GM10248 (cell line): ENCODE results near the gene DUSP22.
"Not testable (repeated sequence)": the region's sequence is repeated elsewhere in the genome, so short reads cannot be mapped to it uniquely, and the experiment has no call there.

Source experiments
- CTCF ChIA-PET: fragments of 300-600 bp; sonication (Branson Sonifier 250); formaldehyde crosslinking; extraction: SDS; loops from one replicate; lab custom pipeline; 2021; ENCODE audit warnings: antibody characterized with exemption; lab: Yijun Ruan, JAX
- POLR2A ChIA-PET: fragments of 350-650 bp; sonication (Branson Sonifier 250); formaldehyde crosslinking; extraction: SDS; loops from one replicate; lab custom pipeline; 2020; ENCODE audit warnings: antibody characterized with exemption; lab: Yijun Ruan, JAX
- DNase-seq: peaks from one replicate; pipeline ENCODE4 v3.0.0; 2012; ENCODE audit errors: extremely low spot score
- TF ChIP-seq, protein P1 (sequence below): IDR thresholded peaks from 2 replicates; pipeline ENCODE4 v1.5.1; 2012; ENCODE audit warnings: mild to moderate bottlenecking, low read depth; ENCODE audit errors: extremely low read depth, missing control alignments, control extremely low read depth

The DUSP22 gene

DNA sequence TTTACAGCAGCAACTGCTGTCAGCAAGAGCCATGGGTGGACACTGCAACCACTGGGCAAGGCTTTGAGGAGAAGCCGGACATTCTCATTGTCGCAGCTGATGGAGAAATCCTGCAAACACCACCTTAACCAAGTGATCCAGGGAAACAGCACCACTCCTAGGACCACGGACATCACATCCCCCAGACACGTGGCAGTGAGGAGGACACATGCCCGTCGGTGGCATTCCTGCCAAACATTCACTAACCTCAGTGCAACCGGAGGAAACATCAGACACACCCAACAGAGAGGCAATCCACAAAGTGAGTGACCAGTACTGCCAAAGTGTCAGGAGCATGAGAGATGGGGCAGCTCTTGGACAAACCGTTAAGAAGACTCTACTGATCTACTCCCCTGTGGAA lies 82.7 kb downstream of the DUSP22 start:
- TF ChIP-seq, protein P1, sequence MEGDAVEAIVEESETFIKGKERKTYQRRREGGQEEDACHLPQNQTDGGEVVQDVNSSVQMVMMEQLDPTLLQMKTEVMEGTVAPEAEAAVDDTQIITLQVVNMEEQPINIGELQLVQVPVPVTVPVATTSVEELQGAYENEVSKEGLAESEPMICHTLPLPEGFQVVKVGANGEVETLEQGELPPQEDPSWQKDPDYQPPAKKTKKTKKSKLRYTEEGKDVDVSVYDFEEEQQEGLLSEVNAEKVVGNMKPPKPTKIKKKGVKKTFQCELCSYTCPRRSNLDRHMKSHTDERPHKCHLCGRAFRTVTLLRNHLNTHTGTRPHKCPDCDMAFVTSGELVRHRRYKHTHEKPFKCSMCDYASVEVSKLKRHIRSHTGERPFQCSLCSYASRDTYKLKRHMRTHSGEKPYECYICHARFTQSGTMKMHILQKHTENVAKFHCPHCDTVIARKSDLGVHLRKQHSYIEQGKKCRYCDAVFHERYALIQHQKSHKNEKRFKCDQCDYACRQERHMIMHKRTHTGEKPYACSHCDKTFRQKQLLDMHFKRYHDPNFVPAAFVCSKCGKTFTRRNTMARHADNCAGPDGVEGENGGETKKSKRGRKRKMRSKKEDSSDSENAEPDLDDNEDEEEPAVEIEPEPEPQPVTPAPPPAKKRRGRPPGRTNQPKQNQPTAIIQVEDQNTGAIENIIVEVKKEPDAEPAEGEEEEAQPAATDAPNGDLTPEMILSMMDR: no peak
- DNase-seq: no peak
- ChIA-PET POLR2A (no interaction called here), CTCF (interaction anchor here (0.8 to 3.8 kb wide), 2 partner anchors 14 to 187 kb away, joined by 3 to 16 read pairs; no protein-coding TSS in a partner anchor)

DNA sequence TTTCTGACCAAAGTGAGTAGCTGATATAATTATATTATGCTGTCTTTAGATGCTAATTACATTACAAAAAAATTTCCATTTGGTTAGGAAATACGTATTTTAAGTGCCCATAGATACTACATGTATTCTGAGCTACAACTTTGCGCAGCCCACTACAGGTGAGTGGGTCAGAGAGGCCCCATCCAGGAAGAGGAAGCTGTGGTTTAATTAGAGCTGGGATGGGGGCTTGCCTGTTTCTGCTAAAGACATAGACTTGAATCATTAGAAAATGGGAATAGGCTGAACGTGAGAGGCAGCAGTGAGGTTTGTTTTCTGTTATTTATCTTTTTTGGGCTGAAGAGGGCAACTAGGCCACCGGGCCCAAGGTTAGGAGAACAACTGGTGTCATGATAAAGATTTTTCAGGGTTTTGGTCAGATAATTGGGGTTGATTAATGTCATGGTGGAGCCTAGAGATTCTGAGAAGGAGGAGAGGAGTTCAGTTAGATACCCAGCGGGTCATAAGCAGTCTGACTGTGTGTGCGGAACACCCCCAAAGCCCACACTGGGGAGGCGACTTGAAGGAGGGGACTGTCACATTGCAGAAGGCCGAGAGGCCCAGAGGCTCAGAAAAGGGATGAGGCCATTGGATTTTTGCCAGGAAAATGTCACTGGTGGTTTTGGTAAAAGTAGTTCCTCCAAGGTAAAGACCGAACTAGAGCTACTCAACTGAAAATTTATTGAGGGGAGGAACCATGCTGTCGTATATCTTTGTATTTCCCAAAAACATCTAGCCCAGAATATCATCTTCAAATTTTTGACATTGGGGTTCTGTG lies 84.7 kb downstream of the DUSP22 start:
- POLR2A ChIA-PET: interaction anchor here (2.3 kb wide), 1 partner anchor 15 kb away, joined by 9 read pairs; the partner anchor contains the start of gene IRF4
- CTCF ChIA-PET: interaction anchor here (0.7 to 3.8 kb wide), 9 partner anchors 8 to 54 kb away, joined by 3 to 16 read pairs (median 4); no protein-coding TSS in a partner anchor
- TF ChIP-seq, protein P1: no peak
- DNase-seq: no peak

DNA sequence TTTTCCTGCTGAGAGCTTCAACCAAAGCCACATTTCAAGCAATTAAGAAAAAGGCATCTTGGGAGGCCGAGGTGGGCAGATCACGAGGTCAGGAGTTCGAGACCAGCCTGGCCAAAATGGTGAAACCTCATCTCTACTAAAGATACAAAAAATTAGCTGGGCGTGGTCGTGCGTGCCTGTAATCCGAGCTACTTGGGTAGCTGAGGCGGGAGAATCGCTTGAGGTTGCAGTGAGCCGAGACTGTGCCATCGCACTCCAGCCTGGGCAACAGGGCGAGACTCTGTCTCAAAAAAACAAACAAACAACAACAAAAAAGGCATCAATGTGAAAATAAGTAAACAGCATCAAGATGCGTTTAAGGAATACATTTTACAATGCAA lies 85.3 kb downstream of the DUSP22 start:
- CTCF ChIA-PET: interaction anchor here (0.9 to 3.8 kb wide), 7 partner anchors 10 to 44 kb away, joined by 3 to 16 read pairs (median 4); no protein-coding TSS in a partner anchor
- not testable (repeated sequence) for DNase-seq
- POLR2A ChIA-PET: interaction anchor here (2.3 kb wide), 1 partner anchor 14 kb away, joined by 9 read pairs; the partner anchor contains the start of gene IRF4

DNA sequence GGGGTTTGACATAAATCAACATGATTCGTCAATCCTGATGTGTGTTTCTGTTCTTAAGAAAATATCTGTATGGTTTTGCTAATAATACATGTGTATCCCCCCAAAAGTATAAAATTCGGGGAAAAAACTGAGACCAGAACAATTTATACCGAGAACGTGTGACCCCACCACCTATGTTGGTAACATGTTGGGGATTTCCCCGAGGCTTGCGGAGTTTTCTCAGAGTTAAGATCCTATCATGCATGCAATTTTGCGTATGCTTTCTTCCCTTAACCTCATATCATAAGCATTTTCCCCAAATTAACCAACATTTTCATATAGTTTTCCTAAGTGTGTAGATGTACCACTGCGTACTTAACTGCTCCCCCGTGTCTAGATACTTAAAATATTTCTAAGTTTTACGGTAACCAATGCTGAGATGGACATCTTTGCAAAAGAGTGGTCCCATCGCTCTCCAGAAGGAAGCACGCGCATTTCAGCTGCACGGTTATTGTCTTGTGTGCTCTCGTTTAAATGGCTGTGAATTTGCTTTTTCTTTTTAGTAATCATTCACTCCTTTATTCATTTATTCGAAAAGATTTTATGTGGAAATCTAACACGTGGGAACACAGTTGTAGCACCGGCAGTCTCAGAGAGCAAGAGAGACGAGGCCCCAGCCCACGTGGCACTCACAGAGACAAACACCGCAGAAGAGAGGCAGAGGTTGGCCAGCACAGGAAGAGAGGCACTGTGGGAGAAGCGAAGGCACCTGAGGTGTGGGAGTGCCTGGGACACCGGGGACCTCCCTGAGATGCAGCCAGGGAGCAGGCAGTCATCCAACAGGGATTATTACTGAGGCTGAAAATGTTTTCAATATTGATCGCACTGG lies 86.0 kb downstream of the DUSP22 start:
- ChIA-PET POLR2A (interaction anchor here (2.2 kb wide), 1 partner anchor 14 kb away, joined by 11 read pairs; the partner anchor contains the start of gene IRF4), CTCF (interaction anchor here (1.1 to 3.8 kb wide), 6 partner anchors 9 to 46 kb away, joined by 4 to 16 read pairs (median 4); no protein-coding TSS in a partner anchor)
- TF ChIP-seq, protein P1: no peak
- DNase-seq: peak; percentile 75

DNA sequence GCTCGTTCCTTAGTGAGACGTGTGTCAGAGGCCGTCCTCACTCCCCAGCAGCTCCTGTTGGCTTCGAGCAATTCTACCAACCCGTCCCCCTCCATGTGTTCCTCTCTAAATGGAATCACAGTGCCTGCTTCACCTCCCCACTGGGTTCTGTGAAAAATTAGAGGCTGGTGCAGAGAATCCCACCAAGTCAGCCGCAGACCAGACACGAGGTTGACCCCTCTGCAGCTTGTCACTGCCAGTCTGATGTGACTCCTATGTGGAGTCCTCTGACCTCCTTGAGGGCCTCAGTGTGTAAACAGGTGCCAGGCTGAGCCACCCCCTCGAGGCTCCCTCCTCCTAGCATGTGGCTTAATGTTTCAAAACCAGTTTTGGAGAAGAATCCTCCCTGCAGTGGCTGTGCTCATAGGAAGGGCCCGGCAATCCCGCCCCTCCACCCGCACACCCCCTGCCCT lies 86.7 kb downstream of the DUSP22 start:
- TF ChIP-seq, protein P1: no peak
- CTCF ChIA-PET: interaction anchor here (0.9 to 2.6 kb wide), 4 partner anchors 14 to 47 kb away, joined by 3 to 10 read pairs (median 4); no protein-coding TSS in a partner anchor
- DNase-seq: no peak
- POLR2A ChIA-PET: interaction anchor here (2.2 kb wide), 1 partner anchor 13 kb away, joined by 11 read pairs; the partner anchor contains the start of gene IRF4

DNA sequence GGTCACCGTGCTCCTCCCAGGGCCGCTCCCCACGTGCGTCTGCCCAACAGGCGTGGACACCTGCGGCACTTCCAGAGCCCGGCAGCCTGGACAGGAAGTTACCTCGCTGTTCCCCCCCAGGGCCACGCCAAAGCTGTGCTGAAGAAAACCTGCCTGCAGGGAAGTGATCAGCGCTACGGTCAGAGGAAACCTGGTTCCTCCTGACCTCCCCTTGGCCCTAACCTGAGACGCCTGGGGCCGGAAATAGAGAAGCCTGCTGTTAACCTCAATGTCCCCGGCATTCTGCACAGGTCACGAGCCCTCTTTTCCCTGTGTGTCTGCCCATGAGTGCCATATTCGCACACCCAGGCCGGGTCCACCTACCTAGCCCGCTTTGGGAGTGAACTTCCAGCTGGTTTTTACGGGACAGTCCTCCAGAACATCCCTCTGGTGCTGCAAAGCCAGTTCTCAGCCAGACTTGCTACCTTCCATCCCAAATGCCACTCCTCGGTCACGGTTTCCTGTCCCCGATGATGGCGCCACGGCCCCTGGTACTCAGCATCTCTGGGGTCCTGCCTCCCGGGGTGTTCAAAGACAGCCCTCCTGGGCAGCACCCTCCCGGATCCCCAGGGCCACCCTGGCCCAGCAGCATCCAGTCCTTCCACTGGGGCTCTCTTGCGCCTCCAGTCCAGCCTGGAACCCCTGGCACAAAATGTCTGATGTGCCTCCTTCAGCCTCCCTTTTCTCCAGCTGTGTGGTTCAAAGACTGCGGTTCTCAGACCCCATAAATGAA lies 87.3 kb downstream of the DUSP22 start:
- ChIA-PET POLR2A (interaction anchor here (2.2 kb wide), 1 partner anchor 12 kb away, joined by 11 read pairs; the partner anchor contains the start of gene IRF4), CTCF (interaction anchor here (0.9 to 1.5 kb wide), 5 partner anchors 10 to 152 kb away, joined by 3 to 6 read pairs (median 3); no protein-coding TSS in a partner anchor)
- TF ChIP-seq, protein P1: no peak
- DNase-seq: peak; percentile 79
